Activated naive CD4-positive, alpha-beta T cell treated with anti-CD3 and anti-CD28 coated beads, Interleukin-2, amount 10 ng/mL, durations not matched to agents 7 days and 5 days (primary cell): Measurements from ENCODE around the gene SUGCT.

Experiments
- CTCF ChIA-PET: fragments of 350-600 bp; sonication (Branson Sonifier 250); formaldehyde crosslinking; loops from one replicate; lab custom pipeline; 2021; ENCODE audit warnings: antibody characterized with exemption; lab: Charles Lee
- DNase-seq: peaks from one replicate; pipeline ENCODE4 v3.0.0-alpha.2; 2020
- H3K27ac Mint-ChIP-seq: one replicate; pipeline ENCODE4 v1.8.0; 2021; ENCODE audit warnings: mild to moderate bottlenecking, moderate library complexity, mixed read lengths
- H3K27me3 Mint-ChIP-seq: one replicate; pipeline ENCODE4 v1.8.0; 2021; ENCODE audit warnings: mild to moderate bottlenecking, mixed read lengths
- H3K36me3 Mint-ChIP-seq: one replicate; pipeline ENCODE4 v1.8.0; 2021; ENCODE audit warnings: mixed read lengths
- H3K4me1 Mint-ChIP-seq: one replicate; pipeline ENCODE4 v1.8.0; 2021; ENCODE audit warnings: mixed read lengths
- H3K4me3 Mint-ChIP-seq: one replicate; pipeline ENCODE4 v1.8.0; 2021; ENCODE audit warnings: mild to moderate bottlenecking, moderate library complexity, mixed read lengths
- H3K9me3 Mint-ChIP-seq: one replicate; pipeline ENCODE4 v1.8.0; 2021; ENCODE audit warnings: mixed read lengths

The SUGCT gene

DNA sequence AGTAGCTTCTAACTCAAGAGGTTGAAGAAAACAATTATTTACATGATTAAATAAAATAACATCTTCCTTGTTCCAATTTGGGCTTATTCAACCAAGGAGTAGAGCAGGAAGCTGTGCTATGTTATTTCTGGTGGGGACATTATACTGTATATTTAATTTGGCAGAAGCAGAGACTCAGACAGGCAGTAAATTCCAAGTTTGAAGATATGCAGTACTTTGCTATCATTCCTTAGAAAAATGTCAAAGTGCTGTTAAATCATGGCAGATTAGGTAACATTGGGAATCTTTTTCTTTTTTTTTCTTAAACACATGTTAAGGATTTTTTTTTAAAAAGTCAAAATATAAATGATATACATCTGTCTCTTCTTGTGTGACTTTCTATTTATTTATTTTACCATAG, 190.1 kb downstream of the SUGCT start:
- DNase-seq = no peak
- CTCF ChIA-PET = no interaction called here
- Mint-ChIP-seq H3K27me3 (no peaks in the 10 kb centered on the region), H3K9me3 (no peaks in the 10 kb centered on the region), H3K36me3 (no peaks in the 10 kb centered on the region), H3K4me3 (no peak overlapping the region), H3K27ac (no peak overlapping the region), H3K4me1 (no peaks in the 10 kb centered on the region)

GRCh38 chr7:40327113-40327512, 192.3 kb downstream of the SUGCT start:
- CTCF ChIA-PET = interaction anchor here (1.5 to 1.8 kb wide), 2 partner anchors 14 to 281 kb away, joined by 3 read pairs; no protein-coding TSS in a partner anchor
- H3K27ac Mint-ChIP-seq = no peak overlapping the region
- H3K9me3 Mint-ChIP-seq = no peaks in the 10 kb centered on the region
- H3K4me3 Mint-ChIP-seq = no peak overlapping the region
- H3K36me3 Mint-ChIP-seq = no peaks in the 10 kb centered on the region
- H3K27me3 Mint-ChIP-seq = no peaks in the 10 kb centered on the region
- no peaks in the 10 kb centered on the region for H3K4me1 Mint-ChIP-seq
- DNase-seq = no peak

GRCh38 chr7:40327873-40328272, 193.1 kb downstream of the SUGCT start:
- no peak overlapping the region for H3K27ac Mint-ChIP-seq
- H3K27me3 Mint-ChIP-seq = no peaks in the 10 kb centered on the region
- CTCF ChIA-PET = interaction anchor here (1.0 kb wide), 1 partner anchor 92 kb away, joined by 3 read pairs; no protein-coding TSS in a partner anchor
- H3K9me3 Mint-ChIP-seq = no peaks in the 10 kb centered on the region
- no peaks in the 10 kb centered on the region for H3K4me1 Mint-ChIP-seq
- H3K36me3 Mint-ChIP-seq = no peaks in the 10 kb centered on the region
- no peak overlapping the region for H3K4me3 Mint-ChIP-seq
- DNase-seq = no peak

DNA sequence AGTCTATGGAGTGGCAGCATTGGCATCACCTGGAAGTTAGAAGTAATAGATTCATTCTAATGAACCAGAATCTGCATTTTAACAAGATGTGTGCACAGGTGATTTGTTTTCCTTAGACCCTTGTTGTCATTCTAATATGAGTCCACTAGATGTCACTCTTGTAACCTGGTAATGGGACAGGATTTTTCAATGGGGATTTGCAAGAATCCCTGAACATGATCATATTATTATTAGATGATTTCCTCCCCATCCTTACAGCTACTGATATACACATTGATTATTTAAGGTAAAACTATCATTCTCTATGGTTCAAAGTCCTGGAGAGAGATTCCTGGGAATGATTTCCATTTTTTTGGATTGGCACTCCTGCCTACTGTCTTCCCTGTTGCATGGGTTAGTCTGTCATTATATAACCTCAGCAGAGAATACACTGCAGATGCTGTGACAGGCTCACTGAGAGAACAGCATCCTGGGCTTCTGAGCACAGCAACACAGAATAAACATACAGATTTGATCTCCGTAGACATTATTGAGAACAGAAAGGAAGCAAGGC, 194.9 kb downstream of the SUGCT start:
- Mint-ChIP-seq H3K4me1 (no peaks in the 10 kb centered on the region), H3K4me3 (no peak overlapping the region), H3K36me3 (no peaks in the 10 kb centered on the region), H3K9me3 (no peaks in the 10 kb centered on the region), H3K27ac (no peak overlapping the region), H3K27me3 (no peaks in the 10 kb centered on the region)
- DNase-seq = no peak
- CTCF ChIA-PET = interaction anchor here (0.7 to 1.3 kb wide), 2 partner anchors 12 to 44 kb away, joined by 3 read pairs; no protein-coding TSS in a partner anchor

DNA sequence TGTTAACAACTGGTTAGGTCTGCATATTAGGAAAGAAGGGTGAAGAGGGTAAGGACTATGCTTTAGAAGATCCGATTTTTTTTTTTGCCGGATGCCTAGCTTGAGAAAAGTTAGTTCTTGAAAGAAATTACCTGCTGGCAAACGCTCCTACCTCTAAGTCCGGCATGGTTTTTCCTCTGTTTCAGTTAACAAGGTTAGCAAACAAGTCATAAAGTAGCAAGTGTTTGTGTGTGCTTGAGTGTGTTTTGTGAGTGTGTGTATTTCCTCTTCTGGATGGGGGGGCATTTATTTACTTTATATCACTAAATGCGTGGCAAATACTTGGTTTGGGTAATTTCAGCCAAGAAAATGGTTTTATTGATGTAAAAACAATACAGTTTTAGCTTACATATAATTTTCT, 195.6 kb downstream of the SUGCT start:
- no peak overlapping the region for H3K27ac Mint-ChIP-seq
- no peaks in the 10 kb centered on the region for H3K9me3 Mint-ChIP-seq
- H3K4me1 Mint-ChIP-seq = no peaks in the 10 kb centered on the region
- CTCF ChIA-PET = interaction anchor here (1.0 to 1.7 kb wide), 6 partner anchors 10 to 1375 kb away, joined by 3 to 6 read pairs (median 4); no protein-coding TSS in a partner anchor
- no peak overlapping the region for H3K4me3 Mint-ChIP-seq
- no peaks in the 10 kb centered on the region for H3K27me3 Mint-ChIP-seq
- no peak for DNase-seq
- no peaks in the 10 kb centered on the region for H3K36me3 Mint-ChIP-seq

- H3K36me3 Mint-ChIP-seq = no peaks in the 10 kb centered on the region
- no peaks in the 10 kb centered on the region for H3K27me3 Mint-ChIP-seq
- CTCF ChIA-PET = interaction anchor here (1.7 kb wide), 1 partner anchor 1373 kb away, joined by 6 read pairs; no protein-coding TSS in a partner anchor
- no peaks in the 10 kb centered on the region for H3K9me3 Mint-ChIP-seq
- H3K4me3 Mint-ChIP-seq = no peak overlapping the region
- H3K4me1 Mint-ChIP-seq = no peaks in the 10 kb centered on the region
- no peak overlapping the region for H3K27ac Mint-ChIP-seq
- DNase-seq = no peak
Observed at GRCh38 chr7:40331915-40332314, 197.1 kb downstream of the SUGCT start.

DNA sequence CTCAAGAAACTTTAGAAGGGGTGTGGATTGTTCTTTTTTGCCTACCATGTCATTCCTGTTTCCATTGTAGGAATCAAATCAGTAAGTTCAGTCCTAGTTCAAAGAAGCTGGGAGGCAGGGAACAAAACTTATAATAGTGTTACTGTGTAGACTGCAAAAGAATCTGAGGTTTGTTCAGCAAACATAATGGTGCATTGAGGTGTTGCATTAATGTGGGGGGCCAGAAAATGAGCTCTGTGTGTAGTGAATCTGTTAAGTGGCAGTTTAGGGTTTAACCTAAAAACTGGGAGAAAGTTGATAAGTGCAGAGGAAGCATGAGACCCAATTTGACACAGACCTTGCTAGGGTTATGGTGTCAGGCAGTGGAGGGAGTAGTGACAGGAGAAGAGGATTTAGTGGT, 197.7 kb downstream of the SUGCT start:
- DNase-seq = no peak
- Mint-ChIP-seq H3K27me3 (no peaks in the 10 kb centered on the region), H3K36me3 (no peaks in the 10 kb centered on the region), H3K27ac (no peak overlapping the region), H3K9me3 (no peaks in the 10 kb centered on the region), H3K4me3 (no peak overlapping the region), H3K4me1 (no peaks in the 10 kb centered on the region)
- CTCF ChIA-PET = no interaction called here

DNA sequence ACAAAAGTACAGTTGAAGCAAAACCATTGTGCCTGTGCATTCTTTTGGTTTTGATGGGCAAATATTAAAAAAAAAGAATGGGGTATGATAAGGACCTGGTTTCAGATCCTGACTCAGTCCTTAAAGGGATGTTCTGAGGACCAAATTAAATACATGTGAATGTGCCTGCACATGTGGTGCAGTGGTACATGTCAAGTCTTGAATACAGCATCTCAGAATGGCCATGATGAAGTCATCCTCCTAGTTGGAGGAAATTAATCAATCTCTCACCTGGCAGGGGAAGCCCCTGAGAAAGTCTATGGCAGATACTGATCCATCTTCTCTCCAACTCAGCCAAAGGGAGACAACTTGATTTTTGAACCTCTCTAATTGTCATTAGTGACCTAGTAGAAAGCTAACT, 207.0 kb downstream of the SUGCT start:
- CTCF ChIA-PET = interaction anchor here (0.9 kb wide), 1 partner anchor 12 kb away, joined by 3 read pairs; no protein-coding TSS in a partner anchor
- Mint-ChIP-seq H3K9me3 (no peaks in the 10 kb centered on the region), H3K4me1 (no peaks in the 10 kb centered on the region), H3K27me3 (no peaks in the 10 kb centered on the region), H3K36me3 (no peaks in the 10 kb centered on the region), H3K4me3 (no peak overlapping the region), H3K27ac (no peak overlapping the region)
- DNase-seq = no peak

- Mint-ChIP-seq H3K27me3 (no peaks in the 10 kb centered on the region), H3K4me3 (no peak overlapping the region), H3K27ac (no peak overlapping the region), H3K4me1 (no peaks in the 10 kb centered on the region), H3K36me3 (no peaks in the 10 kb centered on the region), H3K9me3 (no peaks in the 10 kb centered on the region)
- DNase-seq = no peak
- CTCF ChIA-PET = no interaction called here
Observed at GRCh38 chr7:40346554-40346953, 211.7 kb downstream of the SUGCT start.

DNA sequence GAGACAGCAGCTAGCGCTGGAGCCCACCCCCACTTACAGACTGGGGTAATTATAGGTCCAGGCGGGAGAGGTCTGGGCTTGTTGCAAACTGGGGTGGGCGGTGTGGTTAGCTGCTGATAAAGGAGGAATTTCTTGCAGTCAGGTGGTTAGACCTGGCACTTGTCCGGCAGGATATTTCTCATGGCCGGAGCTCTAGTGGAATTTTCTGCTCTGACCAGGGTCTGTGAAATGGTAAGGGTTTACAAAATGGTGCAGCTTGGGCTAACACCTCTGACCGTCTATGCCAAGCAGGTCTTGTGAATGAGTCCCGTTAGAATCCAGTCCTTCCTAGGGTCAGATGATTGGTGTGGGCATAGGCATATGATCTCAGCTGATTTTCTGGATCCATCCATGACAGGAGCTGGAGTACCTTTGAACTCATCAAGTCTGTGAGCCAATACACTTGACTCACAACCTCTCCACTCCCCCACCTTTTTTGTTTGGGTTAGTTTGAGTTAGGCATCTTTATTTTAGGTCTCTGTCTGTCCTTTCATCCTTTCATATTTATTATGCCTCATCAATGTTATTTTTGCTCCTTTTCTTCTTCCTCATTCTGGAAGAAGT, 213.4 kb downstream of the SUGCT start:
- CTCF ChIA-PET = no interaction called here
- Mint-ChIP-seq H3K9me3 (no peaks in the 10 kb centered on the region), H3K27ac (no peak overlapping the region)

GRCh38 chr7:40350100-40350499, 215.3 kb downstream of the SUGCT start:
- no peaks in the 10 kb centered on the region for H3K9me3 Mint-ChIP-seq
- no peak for DNase-seq
- no peaks in the 10 kb centered on the region for H3K4me1 Mint-ChIP-seq
- H3K27me3 Mint-ChIP-seq = no peaks in the 10 kb centered on the region
- no peak overlapping the region for H3K4me3 Mint-ChIP-seq
- no peak overlapping the region for H3K27ac Mint-ChIP-seq
- CTCF ChIA-PET = no interaction called here
- H3K36me3 Mint-ChIP-seq = no peaks in the 10 kb centered on the region

More for the DNA sequence above, 213.4 kb downstream of the SUGCT start:
- Mint-ChIP-seq H3K4me3 (no peak overlapping the region), H3K36me3 (no peaks in the 10 kb centered on the region), H3K4me1 (no peaks in the 10 kb centered on the region), H3K27me3 (no peaks in the 10 kb centered on the region)
- no peak for DNase-seq

GRCh38 chr7:40354711-40355110, 219.9 kb downstream of the SUGCT start:
- H3K36me3 Mint-ChIP-seq = no peaks in the 10 kb centered on the region
- no peak for DNase-seq
- no peaks in the 10 kb centered on the region for H3K4me1 Mint-ChIP-seq
- no peak overlapping the region for H3K27ac Mint-ChIP-seq
- no peaks in the 10 kb centered on the region for H3K9me3 Mint-ChIP-seq
- H3K4me3 Mint-ChIP-seq = no peak overlapping the region
- CTCF ChIA-PET = no interaction called here
- H3K27me3 Mint-ChIP-seq = no peaks in the 10 kb centered on the region

DNA sequence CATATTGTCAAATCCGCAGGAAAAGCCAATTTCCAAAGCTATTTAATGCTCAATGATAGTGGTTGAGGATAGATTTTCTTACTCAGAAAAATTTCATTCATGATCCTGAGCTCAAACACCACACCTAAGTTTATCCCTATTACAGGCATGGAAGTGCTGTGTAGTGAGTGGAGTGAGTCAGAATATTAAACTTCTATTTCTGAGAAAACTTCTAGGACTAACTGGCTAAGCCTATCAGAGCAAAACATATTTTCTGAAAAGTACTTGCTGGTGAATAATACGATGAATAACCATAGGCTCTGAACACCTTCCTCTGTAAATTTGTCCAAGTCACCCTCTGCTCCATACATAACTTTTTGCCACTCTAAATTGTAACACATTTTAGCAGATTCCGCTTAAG, 221.5 kb downstream of the SUGCT start:
- H3K27ac Mint-ChIP-seq = no peak overlapping the region
- no peaks in the 10 kb centered on the region for H3K36me3 Mint-ChIP-seq
- CTCF ChIA-PET = no interaction called here
- no peaks in the 10 kb centered on the region for H3K27me3 Mint-ChIP-seq
- no peaks in the 10 kb centered on the region for H3K4me1 Mint-ChIP-seq
- no peaks in the 10 kb centered on the region for H3K9me3 Mint-ChIP-seq
- H3K4me3 Mint-ChIP-seq = no peak overlapping the region
- no peak for DNase-seq

GRCh38 chr7:40356871-40357709, 222.3 kb downstream of the SUGCT start:
- H3K4me1 Mint-ChIP-seq = no peaks in the 10 kb centered on the region
- CTCF ChIA-PET = no interaction called here
- no peak overlapping the region for H3K27ac Mint-ChIP-seq
- no peak for DNase-seq
- no peaks in the 10 kb centered on the region for H3K36me3 Mint-ChIP-seq
- H3K4me3 Mint-ChIP-seq = no peak overlapping the region
- no peaks in the 10 kb centered on the region for H3K27me3 Mint-ChIP-seq
- no peaks in the 10 kb centered on the region for H3K9me3 Mint-ChIP-seq
